Neutrophil (primary cell): ENCODE data around the gene UBE2C.

ENCODE experiments used
- H3K27ac ChIP-seq: fragments of 200-600 bp; sonication (generic); 2 replicates; pipeline ENCODE4 v1.5.1; 2016; ENCODE audit warnings: mild to moderate bottlenecking, moderate library complexity
- H3K27me3 ChIP-seq: fragments of 200-600 bp; sonication (generic); 2 replicates; pipeline ENCODE4 v1.6.0; 2016; ENCODE audit warnings: mild to moderate bottlenecking
- H3K36me3 ChIP-seq: fragments of 200-600 bp; sonication (generic); 2 replicates; pipeline ENCODE4 v1.5.1; 2017
- H3K4me1 ChIP-seq, 2 experiments: fragments of 200-600 bp in 1 of 2; sonication (generic) in 1 of 2; 1 replicate in 1 of 2; 2 replicates in 1 of 2; pipeline versions ENCODE4 v1.5.1 to v1.6.1; 2013 to 2016; ENCODE audit warnings: low read depth in 1 of 2, low read length in 1 of 2, mild to moderate bottlenecking in 1 of 2, moderate library complexity in 1 of 2; ENCODE audit not compliant: control insufficient read depth in 1 of 2, insufficient read depth in 1 of 2
- H3K4me3 ChIP-seq, 2 experiments: fragments of 200-600 bp in 1 of 2; sonication (generic) in 1 of 2; 1 replicate in 1 of 2; 2 replicates in 1 of 2; pipeline ENCODE4 v1.5.1; 2013 to 2016; ENCODE audit warnings: low read depth in 1 of 2, low read length in 1 of 2, mild to moderate bottlenecking in 1 of 2, moderate library complexity in 1 of 2
- H3K9me3 ChIP-seq: fragments of 200-600 bp; sonication (generic); 2 replicates; pipeline ENCODE4 v1.5.1; 2016
- CTCF ChIP-seq: fragments of 200-600 bp; sonication (generic); IDR thresholded peaks from 2 replicates; pipeline ENCODE4 v1.5.1; 2016; ENCODE audit warnings: antibody characterized with exemption

UBE2C gene

GRCh38 chr20:45848969-45849582, 36.6 kb downstream of the UBE2C start:
- H3K4me3 ChIP-seq, result no peak overlapping the region
- H3K27me3 ChIP-seq, result no peaks in the 10 kb centered on the region
- H3K27ac ChIP-seq, result no peak overlapping the region
- H3K9me3 ChIP-seq, result no peaks in the 10 kb centered on the region
- H3K4me1 ChIP-seq, result no peaks in the 10 kb centered on the region
- TF ChIP-seq CTCF, result no peak
- peaks cover 99% of the 10 kb centered on the region for H3K36me3 ChIP-seq

GRCh38 chr20:45850238-45850637, 37.8 kb downstream of the UBE2C start:
- TF ChIP-seq CTCF, result no peak
- Histone ChIP-seq H3K36me3 (peaks cover 98% of the 10 kb centered on the region), H3K27me3 (no peaks in the 10 kb centered on the region), H3K4me1 (no peaks in the 10 kb centered on the region), H3K4me3 (no peak overlapping the region), H3K9me3 (no peaks in the 10 kb centered on the region), H3K27ac (no peak overlapping the region)

- Histone ChIP-seq H3K27me3 (no peaks in the 10 kb centered on the region), H3K36me3 (peaks cover 91% of the 10 kb centered on the region), H3K9me3 (no peaks in the 10 kb centered on the region), H3K4me3 (no peak overlapping the region), H3K4me1 (peaks cover 2 to 3% of the 10 kb centered on the region in 2 experiments), H3K27ac (no peak overlapping the region)
- TF ChIP-seq CTCF, result no peak
Observed at GRCh38 chr20:45850926-45851325, 38.5 kb downstream of the UBE2C start.

- TF ChIP-seq CTCF, result no peak
- Histone ChIP-seq H3K36me3 (peaks cover 85% of the 10 kb centered on the region), H3K27me3 (no peaks in the 10 kb centered on the region), H3K4me1 (peaks cover 8% of the 10 kb centered on the region in 2 experiments), H3K9me3 (no peaks in the 10 kb centered on the region), H3K4me3 (no peak overlapping the region), H3K27ac (no peak overlapping the region)
Observed at GRCh38 chr20:45851501-45851900, 39.1 kb downstream of the UBE2C start.

GRCh38 chr20:45852326-45852725, 39.9 kb downstream of the UBE2C start:
- H3K9me3 ChIP-seq, result no peaks in the 10 kb centered on the region
- H3K4me3 ChIP-seq, result no peak overlapping the region
- peaks cover 12 to 14% of the 10 kb centered on the region in 2 experiments for H3K4me1 ChIP-seq
- no peaks in the 10 kb centered on the region for H3K27me3 ChIP-seq
- TF ChIP-seq CTCF, result no peak
- no peak overlapping the region for H3K27ac ChIP-seq
- peaks cover 77% of the 10 kb centered on the region for H3K36me3 ChIP-seq
